ENCODE measurements around the gene MVB12B. TPM values are rescaled to one million over a fixed set of nuclear protein-coding genes. Genes with fewer than 3 reads are reported as not detected.

MVB12B gene
- total RNA-seq, 1 experiment from 2014 or later: 9.4 TPM

- H3K4me3 ChIP-seq (ENCODE audit: low read depth in 2 of 2, low read length in 2 of 2): peak overlapping the region; percentile 50 to 57
- POLR2A ChIA-PET: interaction anchor here (0.6 kb wide), 1 partner anchor 1191 kb away, joined by 8 read pairs; no protein-coding TSS in a partner anchor
- intact Hi-C loops (cut with micrococcal nuclease; ENCODE audit: unreplicated experiment): no loop called here
- DNase-seq (ENCODE audit: low read depth, low spot score): no peak
- H3K27ac ChIP-seq (ENCODE audit: low read length): peak overlapping the region; percentile 51
- CTCF ChIA-PET: no interaction called here
- peaks cover 11% of the 10 kb centered on the region for H3K4me1 ChIP-seq (ENCODE audit: control insufficient read depth, insufficient read depth, low read length)
- no TSS peak for BruUV-seq (replicated peaks)
- in situ Hi-C loops (cut with HindIII; ENCODE audit: low pct_unique_long_range_greater_than_20kb, low sequenced_read_pairs): no loop called here
- TF ChIP-seq POLR2AphosphoS5 (IDR thresholded peaks at IDR 0.05; ENCODE audit: low read depth, low read length) (no peak), SIN3A (IDR thresholded peaks at IDR 0.05; ENCODE audit: borderline replicate concordance, insufficient read depth, low read depth, low read length) (no peak), TCF7L2 (IDR thresholded peaks at IDR 0.05; ENCODE audit: low read depth, low read length) (no peak), CTCF (IDR thresholded peaks at IDR 0.05) (no peak), REST (IDR thresholded peaks at IDR 0.05; ENCODE audit: insufficient read depth in 1 of 2, low read depth in 2 of 2, low read length in 1 of 2) (no peak)
- no peak for ATAC-seq
- no peaks in the 10 kb centered on the region for H3K27me3 ChIP-seq (ENCODE audit: control insufficient read depth, insufficient read depth, low read length)
- peaks cover 11% of the 10 kb centered on the region; the same call in 1 of the 2 replicates for H3K9me3 ChIP-seq (ENCODE audit: control insufficient read depth, insufficient read depth, low read depth, low read length)
- H3K36me3 ChIP-seq (ENCODE audit: control insufficient read depth, insufficient read depth, low read length): no peaks in the 10 kb centered on the region; the same call in 1 of the 2 replicates
These were observed 1.1 kb downstream of the MVB12B start for GRCh38 chr9:126327714-126328185.

GRCh38 chr9:126328407-126328806, 1.8 kb downstream of the MVB12B start:
- CTCF ChIA-PET: interaction anchor here (0.6 kb wide), 1 partner anchor 453 kb away, joined by 3 read pairs; no protein-coding TSS in a partner anchor
- Histone ChIP-seq H3K4me1 (ENCODE audit: control insufficient read depth, insufficient read depth, low read length) (peaks cover 11% of the 10 kb centered on the region), H3K9me3 (ENCODE audit: control insufficient read depth, insufficient read depth, low read depth, low read length) (peaks cover 11% of the 10 kb centered on the region; the same call in 1 of the 2 replicates), H3K27ac (ENCODE audit: low read length) (no peak overlapping the region), H3K4me3 (ENCODE audit: low read depth in 2 of 2, low read length in 2 of 2) (no peak overlapping the region), H3K27me3 (ENCODE audit: control insufficient read depth, insufficient read depth, low read length) (no peaks in the 10 kb centered on the region), H3K36me3 (ENCODE audit: control insufficient read depth, insufficient read depth, low read length) (no peaks in the 10 kb centered on the region; the same call in 1 of the 2 replicates)
- POLR2A ChIA-PET: interaction anchor here (0.6 kb wide), 1 partner anchor 1191 kb away, joined by 8 read pairs; no protein-coding TSS in a partner anchor
- BruUV-seq (replicated peaks): no TSS peak
- no peak for TF ChIP-seq SIN3A (IDR thresholded peaks at IDR 0.05; ENCODE audit: borderline replicate concordance, insufficient read depth, low read depth, low read length)
- no peak for TF ChIP-seq REST (IDR thresholded peaks at IDR 0.05; ENCODE audit: insufficient read depth in 1 of 2, low read depth in 2 of 2, low read length in 1 of 2)
- TF ChIP-seq POLR2AphosphoS5 (IDR thresholded peaks at IDR 0.05; ENCODE audit: low read depth, low read length): no peak
- TF ChIP-seq TCF7L2 (IDR thresholded peaks at IDR 0.05; ENCODE audit: low read depth, low read length): no peak
- TF ChIP-seq CTCF (IDR thresholded peaks at IDR 0.05): no peak
- DNase-seq (ENCODE audit: low read depth, low spot score) (no peak), ATAC-seq (no peak)
- intact Hi-C loops (cut with micrococcal nuclease; ENCODE audit: unreplicated experiment): no loop called here
- in situ Hi-C loops (cut with HindIII; ENCODE audit: low pct_unique_long_range_greater_than_20kb, low sequenced_read_pairs): no loop called here
